Measurements from ENCODE around the gene UGT1A7.

UGT1A7 gene

DNA sequence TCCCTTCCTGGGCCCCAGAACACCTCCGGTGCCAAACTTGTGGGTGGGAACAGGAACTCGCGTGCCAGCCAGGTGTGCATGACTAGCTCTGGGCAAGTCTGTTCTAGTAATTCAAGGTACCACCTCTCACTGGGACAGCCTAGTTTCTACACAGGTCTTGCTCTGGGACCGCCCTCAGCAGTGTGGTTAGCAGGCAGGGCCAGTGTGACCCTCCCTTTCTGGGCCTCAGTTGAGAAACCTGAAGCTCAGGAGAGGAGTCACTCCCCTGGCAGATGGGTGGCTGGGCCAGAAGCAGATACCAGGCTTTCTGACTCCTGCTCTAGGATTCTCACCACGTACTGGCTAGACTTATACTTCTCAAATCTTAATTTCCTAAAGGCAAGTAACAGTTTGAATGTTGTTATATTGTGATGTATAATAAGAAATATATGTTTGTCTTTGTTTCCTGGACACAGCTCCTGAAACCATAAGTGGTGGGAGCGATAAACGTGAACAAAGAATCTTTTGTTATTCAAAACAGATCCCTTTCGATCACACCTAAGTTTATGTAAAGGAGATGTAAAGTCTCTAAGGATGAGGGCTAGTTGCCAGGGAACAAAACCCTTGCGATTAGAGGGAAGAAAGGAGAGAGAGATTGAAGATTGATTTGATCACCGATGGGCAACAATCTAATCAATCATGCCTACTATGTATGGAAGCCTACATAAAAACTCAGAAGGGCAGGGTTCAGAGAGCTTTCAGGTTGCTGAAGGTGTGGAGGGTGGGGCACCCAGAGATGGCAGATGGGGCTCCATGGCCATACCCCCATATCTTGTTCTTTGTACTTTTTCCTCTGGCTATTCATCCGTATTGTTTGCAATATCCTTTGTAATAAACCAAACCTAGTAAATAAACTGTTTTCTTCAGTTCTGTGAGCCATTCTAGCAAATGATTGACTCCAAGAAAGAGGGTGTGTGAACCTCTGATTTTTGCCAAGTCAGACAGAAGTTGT is 10.0 kb downstream of the UGT1A7 start:
- Histone ChIP-seq H3K36me3 (ENCODE audit: insufficient read depth, low read length) (no peaks in the 10 kb centered on the region), H3K27ac (ENCODE audit: low read length) (no peak overlapping the region)

GRCh38 chr2:233692648-233693047 is 10.9 kb downstream of the UGT1A7 start, which contains the start of gene UGT1A6:
UGT1A6 (plus strand) TSS chr2:233692890; CDS start chr2:233693005, 115 bp downstream.
- no peaks in the 10 kb centered on the region for H3K36me3 ChIP-seq (ENCODE audit: insufficient read depth, low read length)
- H3K4me1 ChIP-seq (ENCODE audit: insufficient read depth, low read length), result no peaks in the 10 kb centered on the region
- H3K4me2 ChIP-seq (ENCODE audit: insufficient read depth, low read length), result no peak within 1 kb of the TSS
- H3K79me2 ChIP-seq (ENCODE audit: insufficient read depth, low read length), result no peaks in the 10 kb centered on the region
- no peaks in the 10 kb centered on the region for H4K20me1 ChIP-seq (ENCODE audit: insufficient read depth, low read length)
- no peak within 1 kb of the TSS for H3K4me3 ChIP-seq (ENCODE audit: low read depth in 1 of 2, low read length in 2 of 2)
- H3K27ac ChIP-seq (ENCODE audit: low read length), result no peak within 1 kb of the TSS
- no peaks in the 10 kb centered on the region for H3K9me3 ChIP-seq (ENCODE audit: insufficient read depth, low read length, severe bottlenecking)
- H2AFZ ChIP-seq (ENCODE audit: low read depth, low read length), result no peak within 1 kb of the TSS
- H3K27me3 ChIP-seq (ENCODE audit: insufficient read depth, low read length, poor library complexity), result peaks cover 19% of the 10 kb centered on the region
- TF ChIP-seq EZH2 (IDR thresholded peaks at IDR 0.05; ENCODE audit: borderline replicate concordance, low read depth, low read length, severe bottlenecking), result no peak
- TF ChIP-seq CTCF (IDR thresholded peaks at IDR 0.05; ENCODE audit: borderline replicate concordance, extremely low read depth, low read length, poor library complexity, severe bottlenecking), result no peak
- no peak for ATAC-seq (ENCODE audit: insufficient read depth, low read depth)
- no peak for DNase-seq
- no peak within 1 kb of the TSS for H3K9ac ChIP-seq (ENCODE audit: low read depth, low read length)

More for the DNA sequence above, 10.0 kb downstream of the UGT1A7 start:
- Histone ChIP-seq H3K9me3 (ENCODE audit: insufficient read depth, low read length, severe bottlenecking) (no peaks in the 10 kb centered on the region), H3K4me2 (ENCODE audit: insufficient read depth, low read length) (no peak overlapping the region), H4K20me1 (ENCODE audit: insufficient read depth, low read length) (no peaks in the 10 kb centered on the region), H2AFZ (ENCODE audit: low read depth, low read length) (no peak overlapping the region), H3K4me3 (ENCODE audit: low read depth in 1 of 2, low read length in 2 of 2) (no peak overlapping the region), H3K79me2 (ENCODE audit: insufficient read depth, low read length) (no peaks in the 10 kb centered on the region), H3K9ac (ENCODE audit: low read depth, low read length) (no peak overlapping the region), H3K27me3 (ENCODE audit: insufficient read depth, low read length, poor library complexity) (peaks cover 19% of the 10 kb centered on the region), H3K4me1 (ENCODE audit: insufficient read depth, low read length) (no peaks in the 10 kb centered on the region)
- TF ChIP-seq CTCF (IDR thresholded peaks at IDR 0.05; ENCODE audit: borderline replicate concordance, extremely low read depth, low read length, poor library complexity, severe bottlenecking), result no peak
- no peak for TF ChIP-seq EZH2 (IDR thresholded peaks at IDR 0.05; ENCODE audit: borderline replicate concordance, low read depth, low read length, severe bottlenecking)
- DNase-seq (no peak), ATAC-seq (ENCODE audit: insufficient read depth, low read depth) (no peak)

DNA sequence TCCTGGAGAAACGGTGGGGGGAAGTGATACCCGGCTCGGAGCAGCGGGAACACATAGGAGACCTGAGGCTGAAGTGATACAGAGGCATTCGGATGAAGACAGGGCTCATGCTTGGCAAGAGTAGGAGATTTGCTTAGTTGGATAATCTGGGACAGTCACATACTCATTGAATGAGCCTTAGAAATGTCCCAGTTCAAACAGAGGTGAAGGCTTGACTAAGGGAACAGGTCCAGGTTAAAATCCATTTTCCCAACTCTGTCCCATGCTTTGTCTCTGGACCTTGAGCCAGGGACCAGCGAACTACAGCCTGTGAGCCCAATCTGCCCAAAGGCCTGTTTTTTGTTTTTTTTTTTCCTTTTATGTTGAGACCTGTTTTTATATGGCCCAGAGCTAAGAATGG is 12.3 kb downstream of the UGT1A7 start:
- H3K4me2 ChIP-seq (ENCODE audit: insufficient read depth, low read length), result no peak overlapping the region
- TF ChIP-seq EZH2 (IDR thresholded peaks at IDR 0.05; ENCODE audit: borderline replicate concordance, low read depth, low read length, severe bottlenecking) (no peak), CTCF (IDR thresholded peaks at IDR 0.05; ENCODE audit: borderline replicate concordance, extremely low read depth, low read length, poor library complexity, severe bottlenecking) (no peak)
- no peaks in the 10 kb centered on the region for H3K79me2 ChIP-seq (ENCODE audit: insufficient read depth, low read length)
- peaks cover 26% of the 10 kb centered on the region for H3K27me3 ChIP-seq (ENCODE audit: insufficient read depth, low read length, poor library complexity)
- H3K4me3 ChIP-seq (ENCODE audit: low read depth in 1 of 2, low read length in 2 of 2), result no peak overlapping the region
- no peaks in the 10 kb centered on the region for H3K36me3 ChIP-seq (ENCODE audit: insufficient read depth, low read length)
- DNase-seq, result no peak
- H3K27ac ChIP-seq (ENCODE audit: low read length), result no peak overlapping the region
- no peak overlapping the region for H2AFZ ChIP-seq (ENCODE audit: low read depth, low read length)
- H3K9me3 ChIP-seq (ENCODE audit: insufficient read depth, low read length, severe bottlenecking), result no peaks in the 10 kb centered on the region
- H3K9ac ChIP-seq (ENCODE audit: low read depth, low read length), result no peak overlapping the region
- no peaks in the 10 kb centered on the region for H4K20me1 ChIP-seq (ENCODE audit: insufficient read depth, low read length)
- no peak for ATAC-seq (ENCODE audit: insufficient read depth, low read depth)
- H3K4me1 ChIP-seq (ENCODE audit: insufficient read depth, low read length), result no peaks in the 10 kb centered on the region

Data from DND-41 (cell line).